K562 (cell line): ENCODE results near the gene B3GNT4. TPM values are rescaled to one million over a fixed set of nuclear protein-coding genes. Genes with fewer than 3 reads are reported as not detected.
A peak's percentile ranks its signal among the peaks of the same experiment; 100 is the strongest.

Experiments
- CHD2 ChIP-seq: IDR thresholded peaks from 2 replicates; pipeline ENCODE4 v1.6.1; 2011; ENCODE audit warnings: low read depth, low read length
- COPS2 ChIP-seq: fragments of 450-650 bp; conservative IDR thresholded peaks from 2 replicates; pipeline ENCODE4 v1.6.1; 2016; ENCODE audit warnings: mild to moderate bottlenecking, moderate library complexity
- DMBX1 ChIP-seq: fragments of 250-450 bp; sonication (Bioruptor Pico); IDR thresholded peaks from 2 replicates; pipeline ENCODE4 v1.8.0; 2022; ENCODE audit warnings: inconsistent platforms, mild to moderate bottlenecking, moderate library complexity, borderline replicate concordance
- FOXA1 ChIP-seq: fragments of 450-650 bp; IDR thresholded peaks from 2 replicates; pipeline ENCODE4 v1.6.1; 2016; ENCODE audit warnings: mild to moderate bottlenecking, borderline replicate concordance
- HMG20B ChIP-seq: fragments of 250-450 bp; sonication (Bioruptor Pico); IDR thresholded peaks from 2 replicates; pipeline ENCODE4 v1.5.0; 2021; ENCODE audit warnings: mild to moderate bottlenecking
- MCM2 ChIP-seq: fragments of 450-650 bp; IDR thresholded peaks from 2 replicates; pipeline ENCODE4 v1.6.1; 2017; ENCODE audit warnings: low read depth, mild to moderate bottlenecking
- MIER1 ChIP-seq: fragments of 450-650 bp; IDR thresholded peaks from 2 replicates; pipeline ENCODE4 v1.6.1; 2016; ENCODE audit warnings: antibody characterized with exemption, mild to moderate bottlenecking, low read depth
- MTA1 ChIP-seq: fragments of 450-650 bp; IDR thresholded peaks from 2 replicates; pipeline ENCODE4 v1.6.1; 2017; ENCODE audit warnings: borderline replicate concordance
- NCOA2 ChIP-seq, 2 experiments: fragments of 450-650 bp; IDR thresholded peaks; 2 replicates each; pipeline ENCODE4 v1.6.1; 2018; ENCODE audit warnings: mild to moderate bottlenecking in 2 of 2, moderate library complexity in 1 of 2; ENCODE audit not compliant: partially characterized antibody in 2 of 2
- NCOA6 ChIP-seq: fragments of 450-650 bp; IDR thresholded peaks from 2 replicates; pipeline ENCODE4 v1.6.1; 2017; ENCODE audit warnings: mild to moderate bottlenecking
- NELFE ChIP-seq: IDR thresholded peaks from 2 replicates; pipeline ENCODE4 v1.6.1; 2011; ENCODE audit warnings: mild to moderate bottlenecking; ENCODE audit not compliant: insufficient read depth, insufficient read length
- NEUROD1 ChIP-seq: fragments of 150-350 bp; IDR thresholded peaks from 2 replicates; pipeline ENCODE4 v1.6.1; 2014; ENCODE audit warnings: borderline replicate concordance, low read length, low read depth; ENCODE audit not compliant: partially characterized antibody
- NFRKB ChIP-seq: fragments of 450-650 bp; IDR thresholded peaks from 2 replicates; pipeline ENCODE4 v1.6.1; 2016; ENCODE audit warnings: low read depth
- PML ChIP-seq: IDR thresholded peaks from 2 replicates; pipeline ENCODE4 v1.6.1; 2012; ENCODE audit warnings: low read length, inconsistent platforms
- POLR2G ChIP-seq: fragments of 200-400 bp; formaldehyde crosslinking; IDR thresholded peaks from 2 replicates; pipeline ENCODE4 v1.6.1; 2017; ENCODE audit warnings: low read depth, mild to moderate bottlenecking, antibody characterized with exemption, low read length, moderate library complexity
- PRMT5 ChIP-seq: sonication (generic); formaldehyde crosslinking; IDR thresholded peaks from 2 replicates; pipeline ENCODE4 v1.5.0; 2020; ENCODE audit warnings: missing genetic modification reagents
- RBM17 ChIP-seq: fragments of 200-400 bp; formaldehyde crosslinking; IDR thresholded peaks from 2 replicates; pipeline ENCODE4 v1.6.1; 2017; ENCODE audit warnings: low read depth, mild to moderate bottlenecking, low read length, borderline replicate concordance
- RBM34 ChIP-seq: fragments of 200-400 bp; formaldehyde crosslinking; IDR thresholded peaks from 2 replicates; pipeline ENCODE4 v1.6.1; 2018; ENCODE audit warnings: low read length, borderline replicate concordance; ENCODE audit not compliant: insufficient read depth
- SPI1 ChIP-seq: IDR thresholded peaks from 2 replicates; pipeline ENCODE4 v1.6.1; 2011; ENCODE audit warnings: low read depth, low read length, control low read depth, borderline replicate concordance
- TCF7L2 ChIP-seq: fragments of 150-350 bp; IDR thresholded peaks from 2 replicates; pipeline ENCODE4 v1.6.1; 2016; ENCODE audit warnings: low read depth, mild to moderate bottlenecking, low read length, moderate library complexity
- ZFP36 ChIP-seq: fragments of 150-350 bp; IDR thresholded peaks from 2 replicates; pipeline ENCODE4 v1.6.1; 2018; ENCODE audit warnings: low read length, low read depth; ENCODE audit not compliant: partially characterized antibody
- ZKSCAN1 ChIP-seq: fragments of 150-350 bp; IDR thresholded peaks from 2 replicates; pipeline ENCODE4 v1.6.1; 2016; ENCODE audit warnings: low read depth, low read length
- ZNF277 ChIP-seq: fragments of 250-450 bp; sonication (Bioruptor Pico); IDR thresholded peaks from 2 replicates; pipeline ENCODE4 v1.8.0; 2022; ENCODE audit warnings: inconsistent platforms, mild to moderate bottlenecking, moderate library complexity, borderline replicate concordance
- ZNF280A ChIP-seq: fragments of 450-650 bp; IDR thresholded peaks from 2 replicates; pipeline ENCODE4 v1.6.1; 2018; ENCODE audit warnings: mild to moderate bottlenecking, low read depth; ENCODE audit not compliant: partially characterized antibody
- ZZZ3 ChIP-seq: fragments of 450-650 bp; IDR thresholded peaks from 2 replicates; pipeline ENCODE4 v1.6.1; 2016; ENCODE audit warnings: antibody characterized with exemption, mild to moderate bottlenecking, moderate library complexity
- polyA plus RNA-seq, 8 experiments: library from polyadenylated mRNA; depleted of rRNA in 4 of 8; stranded (reverse) in 5 of 8; unstranded in 3 of 8; fragments of >200 nt; fragmentation: Nextera tagmentation in 2 of 8; fragmentation: Illumina TruSeq in 1 of 8; extraction: Ambion mirVana in 2 of 8; extraction: Trizol in 1 of 8; gene quantifications; 2 replicates each; pipeline versions ENCODE4 v1.2.1 to v1.2.3, GENCODE V29; 2011 to 2014; ENCODE audit warnings: inconsistent platforms in 1 of 8, missing spikeins in 1 of 8
- total RNA-seq, 7 experiments: library from RNA; depleted of rRNA in 6 of 7; stranded (reverse); fragments of >200 nt in 6 of 7; fragmentation: Illumina TruSeq in 2 of 7; extraction: Trizol in 2 of 7; gene quantifications; 2 replicates each; pipeline versions ENCODE4 v1.2.1 to v1.2.3, GENCODE V29; 2011 to 2021; ENCODE audit warnings: low replicate concordance in 1 of 7

Gene B3GNT4
- total and polyA plus RNA-seq, 9 of the 15 experiments (the other 6 are each of a cell fraction or from before 2014, with no cell fraction given), result 0.17 to 3.2 (median 1.3) TPM

- TF ChIP-seq ZNF277 (no peak), MCM2 (no peak), ZKSCAN1 (no peak), SPI1 (no peak), NFRKB (no peak), TCF7L2 (no peak), FOXA1 (no peak), COPS2 (no peak), RBM17 (no peak), HMG20B (CRISPR knock-in tag) (no peak), MIER1 (peak; percentile 84), ZNF280A (no peak), RBM34 (no peak), PML (no peak), ZZZ3 (no peak), ZFP36 (no peak), DMBX1 (peak; percentile 79; the same call in 1 of the 2 replicates), MTA1 (no peak), PRMT5 (peak; percentile 89), CHD2 (no peak), POLR2G (no peak), NEUROD1 (no peak), NELFE (no peak), NCOA2 (IDR thresholded peaks at IDR 0.05; ENCODE audit: partially characterized antibody in 2 of 2) (no peak), NCOA6 (no peak; the same call in 1 of the 2 replicates)
These were observed 23.0 kb downstream of the B3GNT4 start (continued) for GRCh38 chr12:122226366-122227125.
